Measurements from ENCODE around the gene SOCS1. TPM values are rescaled to one million over a fixed set of nuclear protein-coding genes. Genes with fewer than 3 reads are reported as not detected.

The SOCS1 gene
- total and polyA plus RNA-seq, 2 experiments from 2014 or later = 84.7 to 104 TPM

GRCh38 chr16:11259655-11260595 is 3.9 kb upstream of the SOCS1 start:
- Histone ChIP-seq H3K4me2 (no peak overlapping the region), H3K4me3 (no peak overlapping the region), H3K9me2 (ENCODE audit: insufficient read depth) (no peaks in the 10 kb centered on the region), H2AFZ (no peak overlapping the region), H4K20me1 (replicated peaks; ENCODE audit: insufficient read depth) (no peaks in the 10 kb centered on the region), H3K4me1 (ENCODE audit: insufficient read depth) (peaks cover 4% of the 10 kb centered on the region; the same call in 1 of the 2 replicates), H3K36me3 (ENCODE audit: insufficient read depth) (no peaks in the 10 kb centered on the region), H3K27ac (ENCODE audit: low read depth) (no peak overlapping the region), H3K27me3 (ENCODE audit: insufficient read depth) (no peaks in the 10 kb centered on the region), H3F3A (replicated peaks; ENCODE audit: low read depth) (peaks cover 7% of the 10 kb centered on the region), H3K79me2 (replicated peaks; ENCODE audit: insufficient read depth) (peaks cover 10% of the 10 kb centered on the region)
- no peaks in the 10 kb centered on the region; the same call in 2 of the 3 replicates for H3K9me3 Mint-ChIP-seq
- H3K27me3 Mint-ChIP-seq (ENCODE audit: insufficient read depth, low read depth, poor library complexity) = peaks cover 14% of the 10 kb centered on the region
- no peak for ATAC-seq
- H3K27ac Mint-ChIP-seq = no peak overlapping the region
- no peak overlapping the region; the same call in 2 of the 3 replicates for H3K4me3 Mint-ChIP-seq
- H3K4me1 Mint-ChIP-seq = peaks cover 12% of the 10 kb centered on the region
- TF ChIP-seq CTCF (conservative IDR thresholded peaks at IDR 0.05; ENCODE audit: low read depth in 2 of 2) = no peak
- DNase-seq (ENCODE audit: low spot score) = no peak
- no peaks in the 10 kb centered on the region for H3K36me3 Mint-ChIP-seq (ENCODE audit: low read depth)

GRCh38 chr16:11258553-11259492 is 2.8 kb upstream of the SOCS1 start:
- Histone ChIP-seq H3K4me3 (no peak overlapping the region), H3F3A (replicated peaks; ENCODE audit: low read depth) (peaks cover 18% of the 10 kb centered on the region), H3K27me3 (ENCODE audit: insufficient read depth) (no peaks in the 10 kb centered on the region), H3K4me2 (no peak overlapping the region), H3K4me1 (ENCODE audit: insufficient read depth) (peaks cover 9% of the 10 kb centered on the region), H3K27ac (ENCODE audit: low read depth) (no peak overlapping the region), H3K36me3 (ENCODE audit: insufficient read depth) (peaks cover 8% of the 10 kb centered on the region), H3K79me2 (replicated peaks; ENCODE audit: insufficient read depth) (peaks cover 21% of the 10 kb centered on the region), H2AFZ (no peak overlapping the region), H4K20me1 (replicated peaks; ENCODE audit: insufficient read depth) (peaks cover 9% of the 10 kb centered on the region), H3K9me2 (ENCODE audit: insufficient read depth) (no peaks in the 10 kb centered on the region)
- H3K27me3 Mint-ChIP-seq (ENCODE audit: insufficient read depth, low read depth, poor library complexity) = peaks cover 14% of the 10 kb centered on the region
- no peak overlapping the region for H3K4me3 Mint-ChIP-seq
- peaks cover 15% of the 10 kb centered on the region for H3K4me1 Mint-ChIP-seq
- no peaks in the 10 kb centered on the region; the same call in 2 of the 3 replicates for H3K9me3 Mint-ChIP-seq
- peaks cover 9% of the 10 kb centered on the region for H3K36me3 Mint-ChIP-seq (ENCODE audit: low read depth)
- ATAC-seq = no peak
- DNase-seq (ENCODE audit: low spot score) = no peak
- no peak overlapping the region for H3K27ac Mint-ChIP-seq
- no peak for TF ChIP-seq CTCF (conservative IDR thresholded peaks at IDR 0.05; ENCODE audit: low read depth in 2 of 2)
- TF ChIP-seq REST (IDR thresholded peaks at IDR 0.05; ENCODE audit: unreplicated experiment) = no peak
- TF ChIP-seq STAT1 (IDR thresholded peaks at IDR 0.05; ENCODE audit: unreplicated experiment) = no peak
